Thyroid gland (tissue), 4 donors: ENCODE results near the gene NRARP. TPM values are rescaled to one million over a fixed set of nuclear protein-coding genes. Genes with fewer than 3 reads are reported as not detected.

ENCODE experiments used
- DNase-seq, 2 donors: peaks; one replicate each; pipeline ENCODE4 v3.0.0-alpha.2; 2019
- H3K27ac ChIP-seq, 3 donors: fragments of 200-600 bp; sonication (generic); 1 replicate in 2 of 3; 2 replicates in 1 of 3; pipeline ENCODE4 v1.5.1; 2016 to 2019; ENCODE audit warnings: mild to moderate bottlenecking in 1 of 3, moderate library complexity in 1 of 3
- H3K27me3 ChIP-seq: fragments of 200-600 bp; sonication (generic); one replicate; pipeline ENCODE4 v1.5.1; 2019
- H3K36me3 ChIP-seq, 2 donors: fragments of 200-600 bp; sonication (generic); one replicate each; pipeline ENCODE4 v1.5.1; 2016 to 2019
- H3K4me1 ChIP-seq, 2 donors: fragments of 200-600 bp; sonication (generic); one replicate each; pipeline ENCODE4 v1.5.1; 2017 to 2019
- H3K4me3 ChIP-seq, 3 donors: fragments of 200-600 bp; sonication (generic); replicated peaks in 1 of 3; 1 replicate in 2 of 3; 2 replicates in 1 of 3; pipeline ENCODE4 v1.5.1; 2016; ENCODE audit warnings: mild to moderate bottlenecking in 1 of 3
- H3K9me3 ChIP-seq: fragments of 200-600 bp; sonication (generic); one replicate; pipeline ENCODE4 v1.5.1; 2017
- CTCF ChIP-seq, 6 experiments: fragments of 200-600 bp in 3 of 6; fragments of 450-650 bp in 3 of 6; sonication (generic) in 3 of 6; IDR thresholded peaks; one replicate each; pipeline ENCODE4 v1.5.1; 2016 to 2019; ENCODE audit warnings: antibody characterized with exemption in 6 of 6, mild to moderate bottlenecking in 2 of 6, inconsistent platforms in 1 of 6, moderate library complexity in 1 of 6
- POLR2A ChIP-seq, 2 donors: fragments of 450-650 bp; IDR thresholded peaks; one replicate each; pipeline ENCODE4 v1.6.1; 2017; ENCODE audit warnings: antibody characterized with exemption in 2 of 2, mild to moderate bottlenecking in 2 of 2, moderate library complexity in 1 of 2
- WGBS, 2 donors: methylation state at CpG; one replicate each; pipeline ENCODE4 v1.1.5; 2017; 5-methylcytosine and 5-hydroxymethylcytosine counted together
- intact Hi-C: fragments of 100-400 bp; cut with DNase I; formaldehyde crosslinking; loops from one replicate; pipeline ENCODE4 v1.15.1; 2023
- total RNA-seq, 4 donors: library from RNA; depleted of rRNA; stranded (reverse); fragments of >200 nt; gene quantifications; one replicate each; pipeline ENCODE4 v1.2.3, GENCODE V29; 2016

Gene NRARP
- total RNA-seq, 4 donors from 2014 or later = 1.8 to 10.2 (median 6.8) TPM

GRCh38 chr9:137308057-137308619 lies 6.1 kb upstream of the NRARP start:
- Histone ChIP-seq H3K27me3 (no peaks in the 10 kb centered on the region), H3K9me3 (no peaks in the 10 kb centered on the region), H3K4me3 (no peak overlapping the region), H3K4me1 (peaks cover 21 to 39% of the 10 kb centered on the region in 2 donors), H3K27ac (no peak overlapping the region), H3K36me3 (no peaks in the 10 kb centered on the region)
- no peak for DNase-seq
- 68 to 86% methylated on average over 11 to 20 of the region's 20 CpGs for WGBS, 2 donors
- intact Hi-C loops = loop anchor here (5.0 kb wide), 1 partner anchor 89 kb away; no protein-coding TSS in a partner anchor
- TF ChIP-seq CTCF (IDR thresholded peaks at IDR 0.05) = no peak
- TF ChIP-seq POLR2A (IDR thresholded peaks at IDR 0.05) = no peak

- WGBS, 2 donors = 39 to 46% methylated on average over 15 to 23 of the region's 30 CpGs
Observed at GRCh38 chr9:137307255-137308056, 5.4 kb upstream of the NRARP start.

GRCh38 chr9:137306850-137307254 lies 4.8 kb upstream of the NRARP start:
- Histone ChIP-seq H3K4me1 (peaks cover 26 to 46% of the 10 kb centered on the region in 2 donors), H3K27me3 (no peaks in the 10 kb centered on the region)

More at GRCh38 chr9:137307255-137308056, 5.4 kb upstream of the NRARP start:
- H3K4me1 ChIP-seq = peaks cover 26 to 45% of the 10 kb centered on the region in 2 donors
- no peaks in the 10 kb centered on the region for H3K36me3 ChIP-seq
- TF ChIP-seq POLR2A (IDR thresholded peaks at IDR 0.05) (no peak), CTCF (IDR thresholded peaks at IDR 0.05) (no peak)
- H3K9me3 ChIP-seq = no peaks in the 10 kb centered on the region
- peak in 1 of 2 donors; percentile 46 for DNase-seq
- H3K4me3 ChIP-seq = no peak overlapping the region
- intact Hi-C loops = loop anchor here (5.0 kb wide), 1 partner anchor 90 kb away; no protein-coding TSS in a partner anchor
- H3K27ac ChIP-seq = no peak overlapping the region
- H3K27me3 ChIP-seq = no peaks in the 10 kb centered on the region

GRCh38 chr9:137306066-137306849 lies 4.2 kb upstream of the NRARP start:
- no peaks in the 10 kb centered on the region for H3K9me3 ChIP-seq
- peak overlapping the region; percentile 49 to 71 (median 68) for H3K27ac ChIP-seq
- H3K4me1 ChIP-seq = peaks cover 26 to 48% of the 10 kb centered on the region in 2 donors
- H3K36me3 ChIP-seq = no peaks in the 10 kb centered on the region
- no peak for DNase-seq
- TF ChIP-seq POLR2A (IDR thresholded peaks at IDR 0.05) (no peak), CTCF (IDR thresholded peaks at IDR 0.05) (no peak)
- 34 to 37% methylated on average over 9 to 24 of the region's 30 CpGs for WGBS, 2 donors
- intact Hi-C loops = loop anchor here (5.0 kb wide), 1 partner anchor 91 kb away; no protein-coding TSS in a partner anchor
- no peak overlapping the region for H3K4me3 ChIP-seq
- no peaks in the 10 kb centered on the region for H3K27me3 ChIP-seq

More at GRCh38 chr9:137306850-137307254, 4.8 kb upstream of the NRARP start:
- TF ChIP-seq POLR2A (IDR thresholded peaks at IDR 0.05) (no peak), CTCF (IDR thresholded peaks at IDR 0.05) (no peak)
- WGBS, 2 donors = 33 to 38% methylated on average over 2 to 11 of the region's 23 CpGs
- Histone ChIP-seq H3K27ac (peak overlapping the region in 2 of 3 donors; percentile 68 to 71), H3K36me3 (no peaks in the 10 kb centered on the region), H3K4me3 (no peak overlapping the region), H3K9me3 (no peaks in the 10 kb centered on the region)
- peak in 1 of 2 donors; percentile 52 for DNase-seq
- intact Hi-C loops = loop anchor here (5.0 kb wide), 1 partner anchor 90 kb away; no protein-coding TSS in a partner anchor
